Right cardiac atrium (tissue), 5 donors: Measurements from ENCODE around the gene EPS8. TPM values are rescaled to one million over a fixed set of nuclear protein-coding genes. Genes with fewer than 3 reads are reported as not detected.

ENCODE experiments used
- ATAC-seq, 2 donors: fragments of 200-7000 bp; cut with Tn5 transposase; one replicate each; pipeline versions ENCODE4 v1.8.0 to v1.9.1; 2020; ENCODE audit warnings: moderate library complexity in 2 of 2, mild to moderate bottlenecking in 1 of 2
- DNase-seq, 3 donors: peaks; one replicate each; pipeline ENCODE4 v3.0.0-alpha.2; 2020
- H3K27ac ChIP-seq: one replicate; pipeline ENCODE4 v1.5.1; 2013; ENCODE audit warnings: mild to moderate bottlenecking, low read length, control low read depth, moderate library complexity
- H3K27me3 ChIP-seq: one replicate; pipeline ENCODE4 v1.6.1; 2013; ENCODE audit not compliant: control insufficient read depth, insufficient read depth
- H3K4me1 ChIP-seq: one replicate; pipeline ENCODE4 v1.6.1; 2013; ENCODE audit warnings: low read length; ENCODE audit not compliant: control insufficient read depth, insufficient read depth
- H3K4me3 ChIP-seq: one replicate; pipeline ENCODE4 v1.5.1; 2013; ENCODE audit warnings: low read length, control low read depth
- H3K9me3 ChIP-seq: one replicate; pipeline ENCODE4 v1.6.1; 2013; ENCODE audit warnings: low read length; ENCODE audit not compliant: control insufficient read depth
- WGBS: extraction: QIAGEN DNeasy Blood & Tissue Kit; methylation state at CpG from one replicate; pipeline ENCODE4 v1.1.7; 2013; 5-methylcytosine and 5-hydroxymethylcytosine counted together
- intact Hi-C, 4 donors: fragments of 100-400 bp; cut with DNase I; formaldehyde crosslinking; loops; one replicate each; pipeline versions ENCODE4 v1.11.0 to v1.14.0; 2022 to 2023
- polyA plus RNA-seq: library from polyadenylated mRNA; stranded (reverse); fragments of 200-250 nt; gene quantifications from one replicate; pipeline ENCODE4 v1.2.3, GENCODE V29; 2013
- total RNA-seq, 4 donors: library from RNA; stranded (reverse); fragmentation: NEBNext Ultra II Directional; extraction: Animal tissue kit (Norgen Biotek cat#: 25700); gene quantifications; one replicate each; pipeline ENCODE4 v1.2.1, GENCODE V29; 2021
- donor health status: healthy with polysubstance abuse.
- donor health status: DM: no; HTN: yes; CAD: no.
- donor health status: DM: no; HTN: no; CAD: no.
- donor health status: DM: no; HTN: yes; CAD: no; lungs with severe emphysema.
- donor health status: DM: yes; HTN: yes; CAD: no.

EPS8 gene
- total and polyA plus RNA-seq, 5 donors, result 18.6 to 39.7 (median 29.8) TPM

GRCh38 chr12:15823360-15824128 is 34.4 kb upstream of the EPS8 start:
- H3K27me3 ChIP-seq, result no peaks in the 10 kb centered on the region
- H3K9me3 ChIP-seq, result no peaks in the 10 kb centered on the region
- no peak for ATAC-seq
- no peak overlapping the region for H3K4me3 ChIP-seq
- H3K27ac ChIP-seq, result no peak overlapping the region
- no peaks in the 10 kb centered on the region for H3K4me1 ChIP-seq
- no peak for DNase-seq
- intact Hi-C loops, result no loop called here
- WGBS, result 88% methylated on average over 3 of the region's 3 CpGs

DNA sequence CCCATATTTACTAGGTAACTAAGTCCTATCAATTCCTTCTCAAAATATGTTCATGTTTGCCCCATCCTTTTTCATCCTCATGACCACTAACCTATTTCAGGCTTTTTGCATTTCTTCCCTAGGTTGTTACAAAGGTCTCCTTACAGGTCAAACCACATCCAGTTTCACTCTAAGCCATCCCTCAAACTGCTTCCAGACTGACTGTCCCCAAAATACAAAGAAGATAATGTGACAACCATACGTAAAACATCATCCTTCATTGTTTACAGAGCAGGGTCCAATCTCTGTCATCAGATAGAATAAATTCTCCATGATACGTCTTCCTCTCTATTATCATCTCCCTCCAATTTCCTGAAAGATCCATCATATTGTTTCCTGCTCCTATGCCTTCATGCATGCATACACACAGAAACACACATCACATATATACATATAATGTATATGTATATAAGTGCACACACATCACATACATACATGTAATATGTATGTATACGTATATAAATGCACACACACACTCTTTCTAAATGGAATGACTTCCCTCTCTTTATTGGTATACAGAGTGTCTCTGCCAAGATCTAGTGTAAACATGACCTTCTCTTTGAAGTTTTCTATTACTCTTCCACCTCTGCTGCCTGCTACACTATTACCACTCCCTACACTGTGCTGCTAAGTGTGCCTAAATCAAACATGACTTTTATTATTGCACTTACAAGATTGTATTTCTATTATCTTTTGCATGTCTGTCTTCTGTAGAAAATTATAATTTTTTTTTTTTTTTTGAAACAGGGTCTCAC is 30.7 kb upstream of the EPS8 start:
- H3K9me3 ChIP-seq, result peaks cover 3% of the 10 kb centered on the region
- WGBS, result 71% methylated on average over 3 of the region's 3 CpGs
- no peak overlapping the region for H3K27ac ChIP-seq
- no peak overlapping the region for H3K4me3 ChIP-seq
- H3K27me3 ChIP-seq, result no peaks in the 10 kb centered on the region
- H3K4me1 ChIP-seq, result no peaks in the 10 kb centered on the region
- intact Hi-C loops, result no loop called here
- DNase-seq, result no peak
- no peak for ATAC-seq

GRCh38 chr12:15818418-15818817 is 29.2 kb upstream of the EPS8 start:
- intact Hi-C loops, result no loop called here
- Histone ChIP-seq H3K27ac (no peak overlapping the region), H3K9me3 (peaks cover 3% of the 10 kb centered on the region), H3K4me1 (no peaks in the 10 kb centered on the region), H3K27me3 (no peaks in the 10 kb centered on the region), H3K4me3 (no peak overlapping the region)
- DNase-seq (no peak), ATAC-seq (no peak)
- 95% methylated on average over 1 of the region's 1 CpG for WGBS

DNA sequence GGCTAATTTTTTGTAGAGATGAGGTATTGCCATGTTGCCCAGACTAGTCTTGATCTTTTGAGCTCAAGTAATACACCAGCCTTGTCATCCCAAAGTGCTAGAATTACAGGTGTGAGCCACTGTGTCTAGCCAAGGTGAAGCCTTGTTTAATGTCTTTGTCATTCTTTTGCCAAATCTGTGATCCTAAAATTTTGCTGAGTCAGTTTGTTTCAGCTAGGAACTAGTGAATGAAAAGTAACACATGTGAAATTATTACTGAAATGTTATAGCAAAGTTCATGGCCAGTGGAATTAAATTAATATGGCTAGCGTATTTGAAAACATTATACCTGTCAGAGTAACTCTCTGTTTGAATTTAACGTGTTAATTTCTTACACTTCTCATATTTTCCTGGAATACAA is 26.5 kb upstream of the EPS8 start:
- intact Hi-C loops, result no loop called here
- Histone ChIP-seq H3K4me3 (no peak overlapping the region), H3K27ac (no peak overlapping the region), H3K27me3 (no peaks in the 10 kb centered on the region), H3K4me1 (no peaks in the 10 kb centered on the region), H3K9me3 (peaks cover 3% of the 10 kb centered on the region)
- 93% methylated on average over 2 of the region's 2 CpGs for WGBS
- no peak for DNase-seq
- ATAC-seq, result no peak

- Histone ChIP-seq H3K4me1 (peaks cover 2% of the 10 kb centered on the region), H3K27me3 (no peaks in the 10 kb centered on the region), H3K27ac (no peak overlapping the region), H3K9me3 (no peaks in the 10 kb centered on the region), H3K4me3 (no peak overlapping the region)
- WGBS, result 56% methylated on average over 2 of the region's 2 CpGs
- intact Hi-C loops, result no loop called here
- ATAC-seq (no peak), DNase-seq (no peak)
These were observed 22.3 kb upstream of the EPS8 start for GRCh38 chr12:15811214-15812127.

- ATAC-seq, result no peak
- Histone ChIP-seq H3K9me3 (no peaks in the 10 kb centered on the region), H3K27ac (no peak overlapping the region), H3K4me3 (no peak overlapping the region), H3K4me1 (peaks cover 2% of the 10 kb centered on the region), H3K27me3 (no peaks in the 10 kb centered on the region)
- 27% methylated on average over 3 of the region's 3 CpGs for WGBS
- intact Hi-C loops, result no loop called here
- no peak for DNase-seq
These were observed 19.5 kb upstream of the EPS8 start for GRCh38 chr12:15808652-15809051.

DNA sequence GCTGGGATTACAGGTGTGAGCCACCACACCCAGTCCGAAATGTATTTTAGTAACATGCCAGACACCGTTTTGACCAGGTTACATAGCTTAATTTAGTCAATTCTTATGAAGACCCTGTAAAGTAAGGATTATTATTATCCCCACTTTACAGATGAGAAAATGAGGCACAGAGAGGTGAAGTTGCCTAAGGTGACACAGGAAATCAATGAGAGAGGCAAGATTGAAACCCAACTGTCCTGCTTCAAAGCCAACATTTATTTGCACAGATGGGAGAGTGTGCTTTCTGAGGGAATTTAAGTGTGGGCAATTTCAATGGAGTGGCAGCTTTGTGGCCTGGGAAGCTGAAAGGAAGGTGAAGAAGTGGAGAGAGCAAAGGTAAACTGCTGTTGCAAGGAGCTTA is 19.1 kb upstream of the EPS8 start:
- intact Hi-C loops, result no loop called here
- Histone ChIP-seq H3K9me3 (no peaks in the 10 kb centered on the region), H3K27ac (no peak overlapping the region), H3K4me3 (no peak overlapping the region), H3K4me1 (peaks cover 2% of the 10 kb centered on the region), H3K27me3 (no peaks in the 10 kb centered on the region)
- ATAC-seq, result no peak
- DNase-seq, result no peak
- WGBS, result 95% methylated on average over 2 of the region's 2 CpGs

GRCh38 chr12:15806826-15807225 is 17.6 kb upstream of the EPS8 start:
- no peaks in the 10 kb centered on the region for H3K9me3 ChIP-seq
- intact Hi-C loops, result no loop called here
- no peak for DNase-seq
- ATAC-seq, result no peak
- no peak overlapping the region for H3K27ac ChIP-seq
- WGBS, result 94% methylated on average over 1 of the region's 1 CpG
- peaks cover 2% of the 10 kb centered on the region for H3K4me1 ChIP-seq
- H3K4me3 ChIP-seq, result no peak overlapping the region
- H3K27me3 ChIP-seq, result no peaks in the 10 kb centered on the region

DNA sequence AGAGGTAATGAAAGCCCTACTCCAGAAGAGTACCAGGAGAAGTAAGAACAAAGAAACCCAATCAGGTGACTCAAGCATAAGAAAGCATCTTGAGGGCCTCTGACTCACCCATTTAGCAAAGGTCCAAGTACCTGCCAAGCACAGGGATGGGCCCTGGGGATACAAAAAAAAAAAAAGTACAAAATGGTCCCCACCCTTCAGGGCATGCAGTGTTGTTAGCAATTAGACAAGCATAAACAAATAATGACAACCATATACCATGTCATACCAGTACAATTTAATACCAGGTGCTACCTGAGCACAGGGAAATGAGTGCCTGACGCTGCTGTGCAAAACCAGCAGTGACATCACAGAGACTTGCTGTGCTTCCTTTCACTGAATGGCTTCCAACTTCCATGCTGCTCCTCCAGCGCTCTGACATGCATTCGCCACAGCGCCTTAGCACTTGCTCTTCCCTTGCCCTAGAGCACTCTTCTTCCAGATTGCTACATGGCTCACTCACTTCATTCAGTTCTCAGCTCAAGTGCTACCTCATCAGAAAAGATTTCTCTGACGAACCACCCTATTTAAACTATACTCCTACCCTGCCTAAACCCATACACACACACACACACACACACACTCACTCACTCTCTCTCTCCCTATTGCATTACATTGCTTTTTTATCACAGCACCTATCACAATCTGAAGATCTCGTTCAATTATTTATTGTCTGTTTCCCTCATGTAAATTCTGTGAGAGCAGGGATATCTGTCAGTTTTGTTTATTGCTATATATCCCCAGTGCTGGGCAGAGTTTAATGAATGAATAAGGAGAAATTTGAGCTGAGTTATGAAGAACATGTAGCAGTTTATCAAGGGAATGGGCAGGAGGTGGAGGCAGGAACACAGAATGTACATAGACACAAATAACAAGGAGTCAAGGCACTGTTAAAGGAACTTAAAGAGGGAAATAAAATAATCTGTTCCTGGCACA is 12.9 kb upstream of the EPS8 start:
- no peak for DNase-seq
- Histone ChIP-seq H3K27me3 (no peaks in the 10 kb centered on the region), H3K4me1 (no peaks in the 10 kb centered on the region), H3K9me3 (no peaks in the 10 kb centered on the region), H3K4me3 (no peak overlapping the region), H3K27ac (no peak overlapping the region)
- WGBS, result 95% methylated on average over 6 of the region's 6 CpGs
- no peak for ATAC-seq
- intact Hi-C loops, result no loop called here

GRCh38 chr12:15800278-15800677 is 11.1 kb upstream of the EPS8 start:
- DNase-seq (no peak), ATAC-seq (no peak)
- Histone ChIP-seq H3K4me3 (no peak overlapping the region), H3K9me3 (no peaks in the 10 kb centered on the region), H3K27ac (no peak overlapping the region), H3K27me3 (no peaks in the 10 kb centered on the region), H3K4me1 (no peaks in the 10 kb centered on the region)
- intact Hi-C loops, result no loop called here
- 48% methylated on average over 3 of the region's 3 CpGs for WGBS
